CD4-positive, alpha-beta memory T cell (primary cell): ENCODE results near the gene ERVH48-1. TPM values are rescaled to one million over a fixed set of nuclear protein-coding genes. Genes with fewer than 3 reads are reported as not detected.
"Not testable (repeated sequence)": the region's sequence is repeated elsewhere in the genome, so short reads cannot be mapped to it uniquely, and the experiment has no call there.

ENCODE experiments used
- CTCF ChIA-PET: fragments of 350-600 bp; sonication (Branson Sonifier 250); formaldehyde crosslinking; loops from one replicate; lab custom pipeline; 2021; ENCODE audit warnings: inconsistent platforms; ENCODE audit not compliant: partially characterized antibody; lab: Charles Lee
- POLR2A ChIA-PET: fragments of 350-600 bp; sonication (Branson Sonifier 250); formaldehyde crosslinking; loops from one replicate; lab custom pipeline; 2021; ENCODE audit not compliant: partially characterized antibody; lab: Charles Lee
- DNase-seq, 5 donors: peaks; one replicate each; pipeline versions ENCODE4 v3.0.0 to v3.0.0-alpha.2; 2020 to 2022; ENCODE audit warnings: mixed read lengths in 1 of 5
- H3K27ac ChIP-seq: one replicate; pipeline ENCODE4 v1.7.0; 2013; ENCODE audit warnings: low read depth, low read length
- H3K27me3 ChIP-seq: 2 replicates; pipeline ENCODE4 v1.7.0; 2013; ENCODE audit warnings: mild to moderate bottlenecking, low read length, moderate library complexity; ENCODE audit not compliant: insufficient read depth
- H3K36me3 ChIP-seq: 2 replicates; pipeline ENCODE4 v1.7.0; 2013; ENCODE audit warnings: mild to moderate bottlenecking, low read length, moderate library complexity; ENCODE audit not compliant: insufficient read depth
- H3K4me1 ChIP-seq: 2 replicates; pipeline ENCODE4 v1.7.0; 2013; ENCODE audit warnings: mild to moderate bottlenecking, low read length, moderate library complexity; ENCODE audit not compliant: insufficient read depth
- H3K4me3 ChIP-seq, 2 donors: one replicate each; pipeline ENCODE4 v1.7.0; 2013; ENCODE audit warnings: low read length in 2 of 2, mild to moderate bottlenecking in 1 of 2
- H3K9me3 ChIP-seq, 2 donors: one replicate each; pipeline ENCODE4 v1.7.0; 2013; ENCODE audit warnings: low read length in 2 of 2, control low read depth in 1 of 2; ENCODE audit not compliant: control insufficient read depth in 1 of 2
- H3K27ac Mint-ChIP-seq, 7 donors: one replicate each; pipeline ENCODE4 v1.8.0; 2020 to 2021; ENCODE audit warnings: mixed read lengths in 7 of 7, mild to moderate bottlenecking in 6 of 7, inconsistent platforms in 3 of 7, moderate library complexity in 3 of 7
- H3K27me3 Mint-ChIP-seq, 2 donors: one replicate each; pipeline ENCODE4 v1.8.0; 2020 to 2021; ENCODE audit warnings: mixed read lengths in 2 of 2
- H3K36me3 Mint-ChIP-seq, 2 donors: one replicate each; pipeline ENCODE4 v1.8.0; 2020 to 2021; ENCODE audit warnings: mixed read lengths in 2 of 2, inconsistent platforms in 1 of 2, mild to moderate bottlenecking in 1 of 2
- H3K4me1 Mint-ChIP-seq, 4 donors: one replicate each; pipeline ENCODE4 v1.8.0; 2020 to 2021; ENCODE audit warnings: mixed read lengths in 4 of 4, mild to moderate bottlenecking in 1 of 4
- H3K4me3 Mint-ChIP-seq, 8 donors: one replicate each; pipeline ENCODE4 v1.8.0; 2020 to 2021; ENCODE audit warnings: mixed read lengths in 8 of 8, mild to moderate bottlenecking in 7 of 8, moderate library complexity in 6 of 8, inconsistent platforms in 3 of 8
- H3K9me3 Mint-ChIP-seq, 8 donors: one replicate each; pipeline ENCODE4 v1.8.0; 2020 to 2021; ENCODE audit warnings: mixed read lengths in 8 of 8, mild to moderate bottlenecking in 5 of 8, inconsistent platforms in 3 of 8, moderate library complexity in 1 of 8
- intact Hi-C: fragments of 100-400 bp; cut with micrococcal nuclease; formaldehyde crosslinking; loops from one replicate; pipeline ENCODE4 v1.15.1; 2023
- polyA plus RNA-seq, 2 donors: library from polyadenylated mRNA; unstranded; fragments of 300-500 nt; fragmentation: Illumina TruSeq; gene quantifications; one replicate each; pipeline ENCODE4 v1.2.3, GENCODE V29; 2021
- total RNA-seq, 2 experiments: library from RNA; stranded (reverse); gene quantifications; one replicate each; pipeline ENCODE4 v1.2.3, GENCODE V29; 2021

Gene ERVH48-1
- total and polyA plus RNA-seq, 4 experiments from 2014 or later, result not detected

GRCh38 chr21:42931560-42932235 is 6.3 kb upstream of the ERVH48-1 start:
- intact Hi-C loops, result no loop called here
- Mint-ChIP-seq H3K27me3 (no peaks in the 10 kb centered on the region), H3K4me3 (no peak overlapping the region), H3K36me3 (no peaks in the 10 kb centered on the region), H3K9me3 (no peaks in the 10 kb centered on the region), H3K4me1 (no peaks in the 10 kb centered on the region), H3K27ac (no peak overlapping the region)
- Histone ChIP-seq H3K27me3 (no peaks in the 10 kb centered on the region), H3K36me3 (no peaks in the 10 kb centered on the region), H3K9me3 (no peaks in the 10 kb centered on the region), H3K27ac (no peak overlapping the region), H3K4me1 (no peaks in the 10 kb centered on the region), H3K4me3 (no peak overlapping the region)
- POLR2A ChIA-PET, result no interaction called here
- DNase-seq, result no peak
- CTCF ChIA-PET, result no interaction called here

- no peaks in the 10 kb centered on the region for H3K27me3 Mint-ChIP-seq
- no peak overlapping the region for H3K4me3 ChIP-seq
- peak overlapping the region in 1 of 7 donors; percentile 10 for H3K27ac Mint-ChIP-seq
- H3K9me3 Mint-ChIP-seq, result no peaks in the 10 kb centered on the region
- DNase-seq, result no peak
- no peaks in the 10 kb centered on the region for H3K36me3 Mint-ChIP-seq
- intact Hi-C loops, result no loop called here
- ChIA-PET POLR2A (no interaction called here), CTCF (no interaction called here)
- no peaks in the 10 kb centered on the region for H3K36me3 ChIP-seq
- no peak overlapping the region for H3K27ac ChIP-seq
- no peaks in the 10 kb centered on the region for H3K9me3 ChIP-seq
- H3K27me3 ChIP-seq, result no peaks in the 10 kb centered on the region
- no peak overlapping the region for H3K4me3 Mint-ChIP-seq
- H3K4me1 ChIP-seq, result no peaks in the 10 kb centered on the region
- H3K4me1 Mint-ChIP-seq, result no peaks in the 10 kb centered on the region
Measured at GRCh38 chr21:42929969-42930368, 4.5 kb upstream of the ERVH48-1 start.

GRCh38 chr21:42927474-42928200 is 2.2 kb upstream of the ERVH48-1 start:
- DNase-seq, H3K36me3 ChIP-seq, H3K27me3 Mint-ChIP-seq, CTCF ChIA-PET, H3K4me3 Mint-ChIP-seq, H3K4me3 ChIP-seq, H3K9me3 ChIP-seq, POLR2A ChIA-PET, H3K27me3 ChIP-seq, H3K9me3 Mint-ChIP-seq, intact Hi-C loops, H3K27ac ChIP-seq, H3K36me3 Mint-ChIP-seq: not testable (repeated sequence)
- H3K4me1 Mint-ChIP-seq, result peaks cover 10 to 12% (median 12%) of the 10 kb centered on the region in 4 donors
- peaks cover 14% of the 10 kb centered on the region for H3K4me1 ChIP-seq
- H3K27ac Mint-ChIP-seq, result peak overlapping the region in 1 of 7 donors; percentile 60

- H3K9me3 Mint-ChIP-seq, result no peaks in the 10 kb centered on the region
- DNase-seq, result no peak
- no peaks in the 10 kb centered on the region for H3K36me3 Mint-ChIP-seq
- no peaks in the 10 kb centered on the region for H3K36me3 ChIP-seq
- no peak overlapping the region for H3K4me3 Mint-ChIP-seq
- H3K9me3 ChIP-seq, result no peaks in the 10 kb centered on the region
- H3K4me3 ChIP-seq, result no peak overlapping the region
- no peak overlapping the region for H3K27ac ChIP-seq
- no peaks in the 10 kb centered on the region for H3K27me3 ChIP-seq
- no peaks in the 10 kb centered on the region for H3K27me3 Mint-ChIP-seq
- H3K4me1 Mint-ChIP-seq, result peaks cover 10 to 12% (median 12%) of the 10 kb centered on the region in 4 donors
- intact Hi-C loops, result no loop called here
- peak overlapping the region in 3 of 7 donors; percentile 26 to 57 (median 49) for H3K27ac Mint-ChIP-seq
- H3K4me1 ChIP-seq, result peaks cover 14% of the 10 kb centered on the region
- ChIA-PET CTCF (no interaction called here), POLR2A (no interaction called here)
Measured at GRCh38 chr21:42924433-42924751, 1.0 kb downstream of the ERVH48-1 start.

- Histone ChIP-seq H3K27me3 (no peaks in the 10 kb centered on the region), H3K4me3 (no peak overlapping the region), H3K36me3 (no peaks in the 10 kb centered on the region), H3K9me3 (no peaks in the 10 kb centered on the region), H3K27ac (no peak overlapping the region), H3K4me1 (peaks cover 14% of the 10 kb centered on the region)
- ChIA-PET CTCF (interaction anchor here (1.0 to 1.3 kb wide), 2 partner anchors 15 to 722 kb away, joined by 3 read pairs; no protein-coding TSS in a partner anchor), POLR2A (no interaction called here)
- intact Hi-C loops, result no loop called here
- Mint-ChIP-seq H3K27ac (peak overlapping the region in 6 of 7 donors; percentile 3 to 90 (median 38)), H3K4me1 (peaks cover 10 to 12% (median 12%) of the 10 kb centered on the region in 4 donors), H3K4me3 (peak overlapping the region in 4 of 8 donors; percentile 21 to 60 (median 40)), H3K9me3 (no peaks in the 10 kb centered on the region), H3K27me3 (no peaks in the 10 kb centered on the region), H3K36me3 (no peaks in the 10 kb centered on the region)
- peak; percentile 66 to 68 (median 67) for DNase-seq
Measured at GRCh38 chr21:42923553-42924432, 1.6 kb downstream of the ERVH48-1 start.

GRCh38 chr21:42922918-42923317 is 2.5 kb downstream of the ERVH48-1 start:
- H3K27me3 ChIP-seq, result no peaks in the 10 kb centered on the region
- peaks cover 14% of the 10 kb centered on the region for H3K4me1 ChIP-seq
- H3K36me3 ChIP-seq, result no peaks in the 10 kb centered on the region
- no peaks in the 10 kb centered on the region for H3K9me3 Mint-ChIP-seq
- H3K27me3 Mint-ChIP-seq, result no peaks in the 10 kb centered on the region
- no peak overlapping the region for H3K4me3 Mint-ChIP-seq
- H3K4me1 Mint-ChIP-seq, result peaks cover 10 to 12% (median 12%) of the 10 kb centered on the region in 4 donors
- intact Hi-C loops, result no loop called here
- H3K4me3 ChIP-seq, result no peak overlapping the region
- H3K27ac Mint-ChIP-seq, result peak overlapping the region in 1 of 7 donors; percentile 90
- H3K9me3 ChIP-seq, result no peaks in the 10 kb centered on the region
- ChIA-PET CTCF (interaction anchor here (1.0 to 1.3 kb wide), 2 partner anchors 16 to 723 kb away, joined by 3 read pairs; no protein-coding TSS in a partner anchor), POLR2A (no interaction called here)
- H3K36me3 Mint-ChIP-seq, result no peaks in the 10 kb centered on the region
- no peak for DNase-seq
- H3K27ac ChIP-seq, result no peak overlapping the region

GRCh38 chr21:42921927-42922326 is 3.5 kb downstream of the ERVH48-1 start:
- H3K27me3 Mint-ChIP-seq, result no peaks in the 10 kb centered on the region
- ChIA-PET CTCF (no interaction called here), POLR2A (no interaction called here)
- H3K27ac Mint-ChIP-seq, result no peak overlapping the region
- H3K36me3 Mint-ChIP-seq, result no peaks in the 10 kb centered on the region
- H3K4me3 ChIP-seq, result no peak overlapping the region
- no peaks in the 10 kb centered on the region for H3K27me3 ChIP-seq
- peaks cover 14% of the 10 kb centered on the region for H3K4me1 ChIP-seq
- no peak overlapping the region for H3K27ac ChIP-seq
- intact Hi-C loops, result no loop called here
- no peak for DNase-seq
- no peaks in the 10 kb centered on the region for H3K36me3 ChIP-seq
- no peak overlapping the region for H3K4me3 Mint-ChIP-seq
- H3K9me3 Mint-ChIP-seq, result no peaks in the 10 kb centered on the region
- peaks cover 10 to 12% (median 12%) of the 10 kb centered on the region in 4 donors for H3K4me1 Mint-ChIP-seq
- H3K9me3 ChIP-seq, result no peaks in the 10 kb centered on the region
